CD14-positive monocyte (primary cell): ENCODE measurements around the gene SAFB2. TPM values are rescaled to one million over a fixed set of nuclear protein-coding genes. Genes with fewer than 3 reads are reported as not detected.

Experiments used
- DNase-seq, 3 donors: peaks; one replicate each; pipeline ENCODE4 v3.0.0-alpha.2; 2011 to 2022
- H2AFZ ChIP-seq: 2 replicates; pipeline ENCODE4 v1.6.0; 2012; ENCODE audit warnings: mild to moderate bottlenecking, low read depth, low read length, inconsistent platforms; ENCODE audit not compliant: insufficient read depth, poor library complexity, severe bottlenecking
- H3K27ac ChIP-seq, 2 donors: 1 replicate in 1 of 2; 2 replicates in 1 of 2; pipeline ENCODE4 v1.5.1; 2012 to 2013; ENCODE audit warnings: low read length in 2 of 2, control low read depth in 1 of 2, inconsistent platforms in 1 of 2, low read depth in 1 of 2, mild to moderate bottlenecking in 1 of 2
- H3K27me3 ChIP-seq, 2 donors: one replicate each; pipeline versions ENCODE4 v1.6.0 to v1.6.1; 2011 to 2013; ENCODE audit warnings: low read length in 2 of 2; ENCODE audit not compliant: control insufficient read depth in 2 of 2, insufficient read depth in 2 of 2
- H3K36me3 ChIP-seq, 2 donors: replicated peaks in 1 of 2; 1 replicate in 1 of 2; 2 replicates in 1 of 2; pipeline versions ENCODE4 v1.5.1 to v1.6.1; 2012 to 2013; ENCODE audit warnings: low read length in 2 of 2, control low read depth in 1 of 2, inconsistent platforms in 1 of 2, mild to moderate bottlenecking in 1 of 2; ENCODE audit not compliant: insufficient read depth in 2 of 2, control insufficient read depth in 1 of 2
- H3K4me1 ChIP-seq, 2 donors: 1 replicate in 1 of 2; 2 replicates in 1 of 2; pipeline versions ENCODE4 v1.5.1 to v1.6.1; 2012 to 2013; ENCODE audit warnings: low read length in 2 of 2, control low read depth in 1 of 2, inconsistent platforms in 1 of 2, mild to moderate bottlenecking in 1 of 2, moderate library complexity in 1 of 2; ENCODE audit not compliant: insufficient read depth in 2 of 2, control insufficient read depth in 1 of 2
- H3K4me2 ChIP-seq: replicated peaks from 2 replicates; pipeline ENCODE3; 2012; ENCODE audit warnings: low read length, moderate library complexity, mild to moderate bottlenecking; ENCODE audit not compliant: poor library complexity, severe bottlenecking; ENCODE audit errors: extremely low read depth
- H3K4me3 ChIP-seq, 3 experiments: fragments of 200-600 bp in 1 of 3; sonication (generic) in 1 of 3; replicated peaks in 1 of 3; 1 replicate in 2 of 3; 2 replicates in 1 of 3; pipeline ENCODE4 v1.5.1; 2011 to 2013; ENCODE audit warnings: low read length in 3 of 3, mild to moderate bottlenecking in 3 of 3, control low read depth in 2 of 3, low read depth in 2 of 3, inconsistent platforms in 1 of 3, moderate library complexity in 1 of 3
- H3K79me2 ChIP-seq: 2 replicates; pipeline ENCODE4 v1.6.0; 2012; ENCODE audit warnings: mild to moderate bottlenecking, control low read depth, inconsistent platforms, low read length, moderate library complexity; ENCODE audit not compliant: insufficient read depth
- H3K9ac ChIP-seq: 2 replicates; pipeline ENCODE4 v1.6.0; 2017; ENCODE audit warnings: low read length, mild to moderate bottlenecking; ENCODE audit not compliant: insufficient read depth, poor library complexity, severe bottlenecking
- H3K9me3 ChIP-seq, 2 donors: replicated peaks in 1 of 2; 1 replicate in 1 of 2; 2 replicates in 1 of 2; pipeline versions ENCODE4 v1.5.1 to v1.6.1; 2012 to 2013; ENCODE audit warnings: low read length in 2 of 2, control low read depth in 1 of 2; ENCODE audit not compliant: control insufficient read depth in 1 of 2, insufficient read depth in 1 of 2
- H4K20me1 ChIP-seq: 2 replicates; pipeline ENCODE4 v1.6.0; 2012; ENCODE audit warnings: mild to moderate bottlenecking, low read length, control low read depth, moderate library complexity; ENCODE audit not compliant: insufficient read depth
- H3K27ac Mint-ChIP-seq, 7 donors: one replicate each; pipeline ENCODE4 v1.8.0; 2020; ENCODE audit warnings: mild to moderate bottlenecking in 7 of 7, mixed read lengths in 7 of 7, moderate library complexity in 6 of 7, inconsistent platforms in 2 of 7
- H3K27me3 Mint-ChIP-seq, 3 donors: one replicate each; pipeline ENCODE4 v1.8.0; 2021 to 2022; ENCODE audit warnings: low read depth in 3 of 3, mild to moderate bottlenecking in 3 of 3, mixed read lengths in 3 of 3, moderate library complexity in 3 of 3, inconsistent platforms in 1 of 3
- H3K36me3 Mint-ChIP-seq, 2 donors: one replicate each; pipeline ENCODE4 v1.8.0; 2020; ENCODE audit warnings: mixed read lengths in 2 of 2, inconsistent platforms in 1 of 2, mild to moderate bottlenecking in 1 of 2
- H3K4me1 Mint-ChIP-seq: one replicate; pipeline ENCODE4 v1.8.0; 2020; ENCODE audit warnings: mild to moderate bottlenecking, mixed read lengths
- H3K4me3 Mint-ChIP-seq, 2 donors: one replicate each; pipeline ENCODE4 v1.8.0; 2020; ENCODE audit warnings: mild to moderate bottlenecking in 2 of 2, mixed read lengths in 2 of 2, moderate library complexity in 1 of 2
- H3K9me3 Mint-ChIP-seq, 7 donors: one replicate each; pipeline ENCODE4 v1.8.0; 2020 to 2022; ENCODE audit warnings: mixed read lengths in 7 of 7, mild to moderate bottlenecking in 6 of 7, moderate library complexity in 6 of 7, inconsistent platforms in 2 of 7
- WGBS: methylation state at CpG from one replicate; pipeline ENCODE4 v1.1.5; 2013; ENCODE audit warnings: missing lambda C conversion rate; ENCODE audit not compliant: insufficient coverage; 5-methylcytosine and 5-hydroxymethylcytosine counted together
- intact Hi-C, 2 donors: fragments of 100-400 bp; cut with micrococcal nuclease; formaldehyde crosslinking; loops; one replicate each; pipeline versions ENCODE4 v1.15.0 to v1.15.1; 2023
- polyA plus RNA-seq, 3 donors: library from polyadenylated mRNA; depleted of rRNA in 1 of 3; unstranded in 2 of 3; stranded (reverse) in 1 of 3; fragments of 300-500 nt in 2 of 3; fragments of >200 nt in 1 of 3; fragmentation: Illumina TruSeq in 2 of 3; gene quantifications; 1 replicate in 2 of 3; 2 replicates in 1 of 3; pipeline ENCODE4 v1.2.3, GENCODE V29; 2012 to 2021
- TF ChIP-seq, protein P1 (sequence below): fragments of 200-600 bp; IDR thresholded peaks from one replicate; pipeline ENCODE4 v1.8.0; 2022; ENCODE audit warnings: antibody characterized with exemption, mild to moderate bottlenecking

Gene SAFB2
- polyA plus RNA-seq, 3 donors = 7.5 to 53.4 (median 14.7) TPM

DNA sequence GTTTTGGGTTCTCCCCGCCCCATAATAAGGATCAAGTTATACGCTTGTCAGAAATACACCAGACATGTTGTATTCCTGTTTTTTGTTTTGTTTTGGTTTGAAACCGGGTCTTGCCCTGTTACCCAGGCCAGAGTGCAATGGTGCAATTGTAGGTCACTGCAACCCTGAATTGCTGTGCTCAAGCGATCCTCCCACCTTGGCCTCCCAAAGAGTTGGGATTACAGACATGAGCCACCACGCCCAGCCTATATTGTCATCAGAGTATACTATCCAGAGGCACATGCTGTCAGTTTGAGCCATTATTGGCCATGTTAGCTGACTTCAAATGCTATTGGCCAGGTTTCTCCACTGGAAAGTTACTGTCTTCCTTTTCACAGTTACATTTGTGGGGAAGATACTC, 10.1 kb upstream of the SAFB2 start:
- H3K9ac ChIP-seq = no peak overlapping the region
- no peaks in the 10 kb centered on the region for H3K9me3 Mint-ChIP-seq
- peaks cover 100% of the 10 kb centered on the region for H4K20me1 ChIP-seq
- TF ChIP-seq, protein P1, sequence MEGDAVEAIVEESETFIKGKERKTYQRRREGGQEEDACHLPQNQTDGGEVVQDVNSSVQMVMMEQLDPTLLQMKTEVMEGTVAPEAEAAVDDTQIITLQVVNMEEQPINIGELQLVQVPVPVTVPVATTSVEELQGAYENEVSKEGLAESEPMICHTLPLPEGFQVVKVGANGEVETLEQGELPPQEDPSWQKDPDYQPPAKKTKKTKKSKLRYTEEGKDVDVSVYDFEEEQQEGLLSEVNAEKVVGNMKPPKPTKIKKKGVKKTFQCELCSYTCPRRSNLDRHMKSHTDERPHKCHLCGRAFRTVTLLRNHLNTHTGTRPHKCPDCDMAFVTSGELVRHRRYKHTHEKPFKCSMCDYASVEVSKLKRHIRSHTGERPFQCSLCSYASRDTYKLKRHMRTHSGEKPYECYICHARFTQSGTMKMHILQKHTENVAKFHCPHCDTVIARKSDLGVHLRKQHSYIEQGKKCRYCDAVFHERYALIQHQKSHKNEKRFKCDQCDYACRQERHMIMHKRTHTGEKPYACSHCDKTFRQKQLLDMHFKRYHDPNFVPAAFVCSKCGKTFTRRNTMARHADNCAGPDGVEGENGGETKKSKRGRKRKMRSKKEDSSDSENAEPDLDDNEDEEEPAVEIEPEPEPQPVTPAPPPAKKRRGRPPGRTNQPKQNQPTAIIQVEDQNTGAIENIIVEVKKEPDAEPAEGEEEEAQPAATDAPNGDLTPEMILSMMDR = no peak
- peaks cover 100% of the 10 kb centered on the region for H3K79me2 ChIP-seq
- peaks cover 24 to 33% of the 10 kb centered on the region in 2 donors for H3K4me1 ChIP-seq
- peaks cover 13 to 62% of the 10 kb centered on the region in 2 donors for H3K36me3 ChIP-seq
- H3K27me3 Mint-ChIP-seq = peaks cover 0 to 2% (median 0%) of the 10 kb centered on the region in 3 donors
- H2AFZ ChIP-seq = no peak overlapping the region
- H3K4me3 Mint-ChIP-seq = no peak overlapping the region
- intact Hi-C loops = no loop called here
- WGBS = 92% methylated on average over 2 of the region's 5 CpGs
- no peak overlapping the region for H3K4me2 ChIP-seq
- peaks cover 27 to 71% of the 10 kb centered on the region in 2 donors for H3K36me3 Mint-ChIP-seq
- H3K4me1 Mint-ChIP-seq = peaks cover 42% of the 10 kb centered on the region
- H3K27ac ChIP-seq = peak overlapping the region in 1 of 2 donors; percentile 46
- no peak for DNase-seq
- H3K27me3 ChIP-seq = no peaks in the 10 kb centered on the region
- peak overlapping the region in 5 of 7 donors; percentile 9 to 55 (median 33) for H3K27ac Mint-ChIP-seq
- no peak overlapping the region for H3K4me3 ChIP-seq
- H3K9me3 ChIP-seq = no peaks in the 10 kb centered on the region

DNA sequence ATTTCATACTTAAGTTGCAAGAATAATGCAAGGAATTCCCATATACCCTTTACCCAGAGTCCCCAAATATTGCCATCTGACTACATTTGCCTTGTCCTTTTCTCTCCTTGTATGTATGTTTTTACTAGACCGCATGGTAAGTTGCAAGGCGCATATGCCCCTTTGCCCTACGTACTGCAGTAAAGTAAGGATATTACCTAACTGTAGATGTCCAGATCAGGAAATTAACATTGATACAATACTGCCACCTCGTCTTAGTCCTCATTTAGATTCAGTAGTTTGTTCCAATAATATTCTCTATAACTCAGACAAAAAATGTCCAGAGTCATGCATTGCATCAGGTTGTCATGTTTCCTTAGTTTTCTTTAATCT, 9.7 kb upstream of the SAFB2 start:
- no peak for DNase-seq
- WGBS = no CpG with 5 or more reads among the region's 4 CpGs
- Mint-ChIP-seq H3K27me3 (peaks cover 0 to 2% (median 0%) of the 10 kb centered on the region in 3 donors), H3K4me1 (peaks cover 46% of the 10 kb centered on the region), H3K9me3 (no peaks in the 10 kb centered on the region), H3K27ac (peak overlapping the region in 2 of 7 donors; percentile 40 to 63), H3K4me3 (no peak overlapping the region), H3K36me3 (peaks cover 31 to 68% of the 10 kb centered on the region in 2 donors)
- H3K4me3 ChIP-seq = no peak overlapping the region
- H3K4me2 ChIP-seq = no peak overlapping the region
- intact Hi-C loops = no loop called here
- no peak overlapping the region for H2AFZ ChIP-seq
- TF ChIP-seq, protein P1 = no peak
- H3K79me2 ChIP-seq = peaks cover 100% of the 10 kb centered on the region
- H3K9me3 ChIP-seq = no peaks in the 10 kb centered on the region
- H3K27me3 ChIP-seq = no peaks in the 10 kb centered on the region
- H3K27ac ChIP-seq = peak overlapping the region in 1 of 2 donors; percentile 46
- no peak overlapping the region for H3K9ac ChIP-seq
- H4K20me1 ChIP-seq = peaks cover 100% of the 10 kb centered on the region
- H3K4me1 ChIP-seq = peaks cover 28 to 37% of the 10 kb centered on the region in 2 donors
- peaks cover 15 to 63% of the 10 kb centered on the region in 2 donors for H3K36me3 ChIP-seq
